ENCODE data around the gene PIANP.
A peak's percentile ranks its signal among the peaks of the same experiment; 100 is the strongest.
"Not testable (repeated sequence)": the region's sequence is repeated elsewhere in the genome, so short reads cannot be mapped to it uniquely, and the experiment has no call there.

Gene PIANP

DNA sequence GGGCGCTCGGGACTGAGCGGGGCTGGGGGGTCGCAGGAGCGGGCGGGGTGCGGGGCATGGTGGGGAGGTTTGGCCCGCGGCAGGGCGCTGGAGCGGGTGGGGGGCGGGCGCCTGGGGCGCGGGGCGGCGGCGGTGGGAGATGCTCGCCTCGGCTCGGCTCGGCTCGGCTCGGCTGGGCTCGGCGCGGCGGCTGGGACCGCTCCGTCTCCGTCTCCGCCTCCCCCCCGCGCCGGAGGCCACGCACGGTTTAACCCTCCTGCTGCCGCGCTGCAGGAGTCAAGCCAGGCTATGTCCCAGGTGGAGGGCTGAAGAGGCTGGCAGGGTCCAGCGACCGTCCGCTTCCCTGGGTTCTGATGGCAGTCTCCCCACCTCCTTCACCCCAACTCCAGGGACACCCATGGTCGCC, at the start of gene PIANP:
PIANP (minus strand) TSS at position 170 of the 406 bp plus-strand sequence. CDS start 2,754 bp downstream, outside the sequence.
- DNase-seq (ENCODE audit: low read depth in 1 of 2, low spot score in 1 of 2) = peak; percentile 17 to 29

GRCh38 chr12:6748761-6749160, 48.1 kb upstream of the PIANP start:
- DNase-seq (ENCODE audit: low read depth in 1 of 2, low spot score in 1 of 2) = no peak

GRCh38 chr12:6747216-6747615, 46.6 kb upstream of the PIANP start:
- no peak for DNase-seq (ENCODE audit: low read depth in 1 of 2, low spot score in 1 of 2)

DNA sequence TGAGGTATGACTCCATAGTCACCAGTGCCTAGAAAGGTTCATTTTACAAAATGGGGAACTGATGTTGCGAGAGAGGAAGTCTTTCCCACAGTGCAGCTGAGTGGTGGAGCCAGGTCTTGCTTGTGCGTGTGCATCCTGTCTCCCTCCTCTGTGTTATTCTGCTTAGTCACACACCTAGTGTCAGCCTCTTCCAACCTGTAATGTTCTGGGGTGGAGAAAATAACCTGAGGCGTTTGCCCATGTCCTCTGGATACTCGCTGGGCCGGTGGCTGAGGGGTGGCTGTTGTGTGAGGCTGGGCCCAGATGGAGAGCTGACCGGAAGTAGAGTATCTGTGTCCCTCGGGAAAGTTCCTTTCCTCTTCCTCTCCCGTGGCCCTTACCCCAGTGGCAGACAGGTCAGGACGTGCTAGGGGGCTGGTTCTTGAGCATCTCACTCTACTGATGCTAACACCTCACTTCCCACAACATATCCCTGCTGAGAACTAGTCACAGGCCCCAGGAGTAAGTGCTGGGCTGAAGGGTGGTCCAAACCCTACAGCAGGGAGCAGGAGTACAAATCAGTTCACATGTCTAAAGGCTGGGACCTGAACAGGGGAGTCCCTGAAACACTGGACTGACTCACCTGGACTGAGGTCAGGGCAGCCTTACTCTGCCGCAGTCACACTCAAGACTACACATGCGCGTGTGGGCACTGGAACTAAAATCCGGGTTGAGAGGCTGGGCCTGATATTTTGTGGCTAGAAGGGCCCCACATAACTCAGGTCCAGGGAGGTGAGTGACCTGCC, 45.3 kb upstream of the PIANP start:
- DNase-seq (ENCODE audit: low read depth in 1 of 2, low spot score in 1 of 2) = no peak

- not testable (repeated sequence) for DNase-seq (ENCODE audit: low read depth in 1 of 2, low spot score in 1 of 2)
Measured at GRCh38 chr12:6743300-6743699, 42.7 kb upstream of the PIANP start.

- no peak for DNase-seq (ENCODE audit: low read depth in 1 of 2, low spot score in 1 of 2)
Measured at GRCh38 chr12:6742834-6743233, 42.2 kb upstream of the PIANP start.

DNA sequence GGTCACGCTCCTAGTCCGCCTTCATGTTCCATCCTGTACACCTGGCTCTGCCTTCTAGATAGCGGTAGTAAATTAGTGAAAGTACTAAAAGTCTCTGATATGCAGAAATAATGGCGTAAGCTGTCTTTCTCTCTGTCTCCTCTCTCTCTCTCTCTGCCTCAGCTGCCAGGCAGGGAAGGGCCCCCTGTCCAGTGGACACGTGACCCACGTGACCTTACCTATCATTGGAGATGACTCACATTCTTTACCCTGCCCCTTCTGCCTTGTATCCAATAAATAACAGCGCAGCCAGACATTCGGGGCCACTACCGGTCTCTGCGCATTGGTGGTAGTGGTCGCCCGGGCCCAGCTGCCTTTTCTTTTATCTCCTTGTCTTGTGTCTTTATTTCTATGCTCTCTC, 41.5 kb upstream of the PIANP start:
- not testable (repeated sequence) for DNase-seq (ENCODE audit: low read depth in 1 of 2, low spot score in 1 of 2)

GRCh38 chr12:6736754-6737153, 36.1 kb upstream of the PIANP start:
- no peak for DNase-seq (ENCODE audit: low read depth in 1 of 2, low spot score in 1 of 2)

GRCh38 chr12:6735448-6736191, 35.0 kb upstream of the PIANP start:
- no peak for DNase-seq (ENCODE audit: low read depth in 1 of 2, low spot score in 1 of 2)

DNA sequence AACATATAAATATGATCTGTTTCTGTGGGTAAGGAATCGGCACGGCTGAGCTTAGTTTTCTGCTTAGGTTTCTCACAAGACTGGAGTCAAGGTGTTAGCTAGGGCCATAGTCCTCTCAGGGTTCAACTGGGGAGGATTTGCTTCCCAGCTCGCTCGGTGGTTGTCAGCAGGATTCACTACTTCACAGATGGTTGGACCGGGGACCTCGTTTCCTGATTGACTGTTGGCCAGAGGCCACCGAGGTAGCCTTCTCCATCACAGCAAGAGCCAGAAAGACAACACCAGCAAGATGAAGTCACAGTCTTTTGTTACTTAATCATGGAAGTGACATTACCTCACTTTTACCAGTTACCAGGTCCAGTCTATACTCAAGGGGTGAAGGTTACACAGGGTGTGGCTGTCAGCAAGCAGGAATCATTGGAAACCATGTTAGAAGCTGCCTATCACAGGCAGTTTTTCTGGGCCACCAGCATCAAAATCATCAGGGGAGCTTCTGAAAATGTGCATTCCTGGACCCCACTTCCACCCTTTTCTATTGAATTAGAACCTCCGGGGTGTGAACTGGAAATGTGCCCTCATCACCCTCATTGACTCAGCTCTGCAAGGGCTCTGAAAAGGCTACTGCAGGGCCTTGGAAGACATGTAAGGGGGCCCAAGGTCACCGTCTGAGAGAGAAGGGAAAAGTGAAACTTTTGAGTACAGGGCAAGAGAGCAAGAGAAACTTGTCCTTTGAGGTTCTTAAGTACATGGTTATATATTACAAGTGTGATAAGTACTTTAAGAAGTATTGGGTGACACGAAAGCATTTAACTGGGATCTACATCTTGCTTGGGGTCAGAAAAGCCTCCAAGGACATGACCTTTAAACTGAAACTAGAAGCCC, 34.1 kb upstream of the PIANP start:
- DNase-seq (ENCODE audit: low read depth in 1 of 2, low spot score in 1 of 2) = no peak

DNA sequence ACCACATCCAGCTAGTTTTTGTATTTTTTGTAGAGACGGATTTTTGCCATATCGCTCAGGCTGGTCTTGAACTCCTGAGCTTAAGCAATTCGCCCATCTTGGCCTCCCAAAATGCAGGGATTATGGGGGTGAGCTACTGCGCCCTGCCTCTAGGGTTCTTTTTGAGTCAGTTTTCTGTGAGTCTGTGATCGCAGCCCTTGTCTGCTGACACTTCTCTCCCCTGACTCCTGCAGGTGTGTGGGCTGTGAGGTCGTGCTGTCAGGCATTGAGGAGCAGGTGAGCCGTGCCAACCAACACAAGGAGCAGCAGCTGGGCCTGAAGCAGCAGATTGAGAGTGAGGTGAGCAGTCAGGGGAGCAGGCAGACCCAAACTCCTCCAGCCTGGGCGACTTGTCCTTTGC, 29.6 kb upstream of the PIANP start:
- DNase-seq (ENCODE audit: low read depth in 1 of 2, low spot score in 1 of 2) = no peak

- DNase-seq (ENCODE audit: low read depth in 1 of 2, low spot score in 1 of 2) = no peak
Measured at GRCh38 chr12:6729186-6729585, 28.6 kb upstream of the PIANP start.

DNA sequence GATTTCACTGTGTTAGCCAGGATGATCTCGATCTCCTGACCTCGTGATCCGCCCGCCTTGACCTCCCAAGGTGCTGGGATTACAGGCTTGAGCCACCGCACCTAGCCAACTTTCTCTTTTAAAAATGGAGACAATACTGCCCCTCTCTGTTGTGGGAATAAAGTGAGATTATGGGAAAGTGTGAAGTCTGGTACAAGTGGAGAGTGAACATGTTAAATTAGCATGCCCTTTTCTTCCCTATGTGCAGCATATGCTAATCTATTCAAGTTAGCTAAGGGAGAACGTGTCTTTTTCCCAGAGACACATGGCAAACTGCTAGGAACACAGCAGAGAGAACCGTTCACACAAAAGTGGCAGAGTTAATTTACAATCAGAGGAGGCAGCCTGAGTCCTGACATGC, 24.7 kb upstream of the PIANP start:
- DNase-seq (ENCODE audit: low read depth in 1 of 2, low spot score in 1 of 2) = no peak

DNA sequence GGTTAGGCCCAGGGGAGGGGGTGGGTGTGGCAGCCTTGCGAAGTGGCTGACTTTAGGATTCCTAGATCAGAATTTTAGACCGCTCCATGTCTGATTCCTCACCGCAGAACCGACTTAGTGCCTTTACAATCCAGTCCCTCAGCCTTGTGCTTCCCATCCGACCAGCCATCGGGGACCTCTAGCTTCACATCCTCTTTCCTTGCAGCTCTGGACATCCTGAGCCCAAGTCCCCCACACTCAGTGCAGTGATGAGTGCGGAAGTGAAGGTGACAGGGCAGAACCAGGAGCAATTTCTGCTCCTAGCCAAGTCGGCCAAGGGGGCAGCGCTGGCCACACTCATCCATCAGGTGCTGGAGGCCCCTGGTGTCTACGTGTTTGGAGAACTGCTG, 23.8 kb upstream of the PIANP start:
- no peak for DNase-seq (ENCODE audit: low read depth in 1 of 2, low spot score in 1 of 2)

DNA sequence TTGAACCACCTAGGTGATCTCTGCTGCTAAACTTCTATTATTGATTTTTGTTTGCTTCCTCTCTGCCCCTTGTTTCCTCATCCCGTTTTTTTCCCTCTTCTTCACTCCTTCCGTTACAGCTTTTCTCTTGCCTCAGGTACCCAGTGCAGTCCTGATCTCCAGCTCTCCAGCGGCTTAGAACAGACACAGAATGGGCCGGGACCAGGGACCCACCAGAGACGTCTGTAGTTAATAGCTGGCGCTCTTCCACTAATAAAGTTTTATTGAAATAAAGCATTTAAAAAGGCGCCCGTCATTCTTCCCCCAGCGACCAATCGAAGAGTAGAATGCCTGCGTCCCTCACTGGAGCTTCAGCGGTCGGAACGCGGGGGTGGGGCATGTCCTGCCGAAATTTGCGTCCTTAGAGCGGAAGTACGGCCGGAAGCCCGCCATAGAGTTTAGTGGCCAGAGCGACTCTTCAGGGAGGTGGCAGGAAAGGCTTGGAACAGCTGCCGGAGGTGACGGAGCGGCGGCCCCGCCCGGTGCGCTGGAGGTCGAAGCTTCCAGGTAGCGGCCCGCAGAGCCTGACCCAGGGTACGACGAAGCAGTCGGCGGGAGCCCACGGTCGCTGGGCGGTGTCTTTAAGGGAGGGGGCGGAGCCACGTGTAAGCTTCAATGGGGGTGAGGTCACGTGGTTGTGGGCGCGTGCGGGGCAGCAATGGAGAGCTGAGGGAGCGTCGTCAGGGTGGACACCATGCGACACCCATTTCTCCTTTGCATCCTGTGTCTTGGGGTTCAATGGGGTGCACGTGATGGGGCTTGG, 23.2 kb upstream of the PIANP start, which contains the start of gene COPS7A:
COPS7A (plus strand) TSS at position 440 of the 802 bp plus-strand sequence. CDS start 611 bp downstream, outside the sequence.
- DNase-seq (ENCODE audit: low read depth in 1 of 2, low spot score in 1 of 2) = peak; percentile 88 to 90

DNA sequence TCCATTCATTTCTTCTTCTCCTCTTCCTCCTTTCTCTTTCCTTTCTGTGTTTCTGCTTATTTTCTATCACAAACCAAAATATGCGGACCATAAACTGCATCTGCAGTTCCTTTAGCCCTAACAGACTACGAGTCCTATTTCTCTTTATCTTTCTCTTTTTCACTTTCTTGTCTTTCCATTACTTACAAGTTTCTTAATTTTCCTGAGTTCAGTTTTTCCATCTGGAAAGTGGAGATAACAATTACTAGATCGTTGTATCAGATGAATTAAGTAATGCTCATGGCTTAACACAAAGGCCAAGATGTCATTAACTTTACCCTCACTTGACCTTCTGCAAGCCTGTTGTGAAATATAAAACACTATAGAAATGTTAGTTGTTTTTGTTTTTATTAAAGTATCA, 22.2 kb upstream of the PIANP start:
- no peak for DNase-seq (ENCODE audit: low read depth in 1 of 2, low spot score in 1 of 2)

GRCh38 chr12:6716874-6717437, 16.3 kb upstream of the PIANP start:
- no peak for DNase-seq (ENCODE audit: low read depth in 1 of 2, low spot score in 1 of 2)

DNA sequence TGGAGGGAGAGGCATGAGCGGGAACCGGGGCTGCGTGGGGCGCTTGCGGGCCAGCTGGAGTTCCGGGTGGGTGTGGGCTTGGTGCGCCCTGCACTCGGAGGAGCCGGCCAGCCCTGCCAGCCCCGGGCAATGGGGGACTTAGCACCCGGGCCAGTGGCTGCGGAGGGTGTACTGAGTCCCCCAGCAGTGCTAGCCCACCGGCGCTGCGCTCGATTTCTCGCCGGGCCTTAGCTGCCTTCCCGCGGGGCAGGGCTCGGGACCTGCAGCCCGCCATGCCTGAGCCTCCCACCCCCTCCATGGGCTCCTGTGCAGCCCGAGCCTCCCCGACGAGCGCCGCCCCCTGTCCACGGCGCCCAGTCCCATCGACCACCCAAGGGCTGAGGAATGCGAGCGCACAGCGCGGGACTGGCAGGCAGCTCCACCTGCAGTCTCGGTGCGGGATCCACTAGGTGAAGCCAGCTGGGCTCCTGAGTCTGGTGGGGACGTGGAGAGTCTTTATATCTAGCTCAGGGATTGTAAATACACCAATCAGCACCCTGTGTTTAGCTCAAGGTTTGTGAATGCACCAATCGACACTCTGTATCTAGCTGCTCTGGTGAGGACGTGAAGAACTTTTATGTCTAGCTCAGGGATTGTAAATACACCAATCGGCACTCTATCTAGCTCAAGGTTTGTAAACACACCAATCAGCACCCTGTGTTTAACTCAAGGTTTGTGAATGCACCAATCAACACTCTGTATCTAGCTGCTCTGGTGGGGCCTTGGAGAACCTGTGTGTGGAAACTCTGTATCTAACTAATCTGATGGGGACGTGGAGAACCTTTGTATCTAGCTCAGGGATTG, 15.6 kb upstream of the PIANP start:
- DNase-seq (ENCODE audit: low read depth in 1 of 2, low spot score in 1 of 2) = not testable (repeated sequence)

GRCh38 chr12:6708960-6709394, 8.4 kb upstream of the PIANP start:
- no peak for DNase-seq (ENCODE audit: low read depth in 1 of 2, low spot score in 1 of 2)

Data from activated T-helper 1 cell treated with anti-CD3 and anti-CD28 coated beads, Interleukin-2, amount 50 U/mL, for 16 hours (primary cell).